GM18499 (cell line): ENCODE results near the gene ANTXR1.

Source experiments
- ATAC-seq: cut with Tn5 transposase; IDR thresholded peaks from one replicate; pipeline ENCODE4 v1.9.1; 2021; ENCODE audit warnings: moderate number of reproducible peaks; ENCODE audit not compliant: insufficient read depth, unreplicated experiment

The ANTXR1 gene

GRCh38 chr2:69089998-69090397, 77.0 kb downstream of the ANTXR1 start:
- ATAC-seq, result no peak

GRCh38 chr2:69090820-69091219, 77.8 kb downstream of the ANTXR1 start:
- ATAC-seq, result no peak

GRCh38 chr2:69092857-69093256, 79.9 kb downstream of the ANTXR1 start:
- ATAC-seq, result no peak

- no peak for ATAC-seq
Observed at GRCh38 chr2:69095305-69095704, 82.3 kb downstream of the ANTXR1 start.

- ATAC-seq, result no peak
Observed at GRCh38 chr2:69096326-69097095, 83.5 kb downstream of the ANTXR1 start.

GRCh38 chr2:69097148-69097610, 84.2 kb downstream of the ANTXR1 start:
- ATAC-seq, result no peak

- ATAC-seq, result no peak
Observed at GRCh38 chr2:69097891-69098655, 85.1 kb downstream of the ANTXR1 start.

- no peak for ATAC-seq
Observed at GRCh38 chr2:69099541-69099940, 86.6 kb downstream of the ANTXR1 start.

GRCh38 chr2:69100220-69100723, 87.3 kb downstream of the ANTXR1 start:
- ATAC-seq, result no peak

GRCh38 chr2:69102041-69102593, 89.1 kb downstream of the ANTXR1 start:
- no peak for ATAC-seq

- ATAC-seq, result no peak
Observed at GRCh38 chr2:69103419-69103818, 90.4 kb downstream of the ANTXR1 start.

GRCh38 chr2:69104261-69104660, 91.3 kb downstream of the ANTXR1 start:
- no peak for ATAC-seq

GRCh38 chr2:69109255-69109654, 96.3 kb downstream of the ANTXR1 start:
- ATAC-seq, result no peak

GRCh38 chr2:69111076-69111475, 98.1 kb downstream of the ANTXR1 start:
- ATAC-seq, result no peak

- ATAC-seq, result no peak
Observed at GRCh38 chr2:69113627-69114026, 100.6 kb downstream of the ANTXR1 start.

GRCh38 chr2:69114534-69114933, 101.6 kb downstream of the ANTXR1 start:
- no peak for ATAC-seq

GRCh38 chr2:69116438-69116837, 103.5 kb downstream of the ANTXR1 start:
- no peak for ATAC-seq

- no peak for ATAC-seq
Observed at GRCh38 chr2:69118609-69119008, 105.6 kb downstream of the ANTXR1 start.

GRCh38 chr2:69119104-69119894, 106.3 kb downstream of the ANTXR1 start:
- no peak for ATAC-seq

GRCh38 chr2:69122271-69122670, 109.3 kb downstream of the ANTXR1 start:
- ATAC-seq, result no peak
